Ovary (tissue), 9 donors: ENCODE results near the gene TMEM45A. TPM values are rescaled to one million over a fixed set of nuclear protein-coding genes. Genes with fewer than 3 reads are reported as not detected.

Experiments used
- DNase-seq, 5 donors: peaks; one replicate each; pipeline ENCODE4 v3.0.0-alpha.2; 2019 to 2020
- H3K27ac ChIP-seq, 2 donors: fragments of 200-600 bp; one replicate each; pipeline versions ENCODE4 v1.5.1 to v1.8.0; 2019 to 2022
- H3K27me3 ChIP-seq: fragments of 200-600 bp; one replicate; pipeline ENCODE4 v1.8.0; 2022
- H3K36me3 ChIP-seq: fragments of 200-600 bp; sonication (generic); one replicate; pipeline ENCODE4 v1.5.1; 2019
- H3K4me1 ChIP-seq: one replicate; pipeline ENCODE4 v1.8.1; 2013; ENCODE audit warnings: mild to moderate bottlenecking, moderate library complexity; ENCODE audit not compliant: insufficient read depth
- H3K4me3 ChIP-seq: fragments of 200-600 bp; sonication (generic); one replicate; pipeline ENCODE4 v1.5.1; 2017
- H3K9me3 ChIP-seq, 2 donors: fragments of 200-600 bp in 1 of 2; sonication (generic) in 1 of 2; one replicate each; pipeline versions ENCODE4 v1.5.1 to v1.8.1; 2013 to 2019; ENCODE audit warnings: mild to moderate bottlenecking in 1 of 2, moderate library complexity in 1 of 2
- EP300 ChIP-seq: sonication (generic); formaldehyde crosslinking; IDR thresholded peaks from one replicate; pipeline ENCODE4 v1.6.1; 2017; ENCODE audit warnings: antibody characterized with exemption
- POLR2A ChIP-seq: fragments of 450-650 bp; IDR thresholded peaks from one replicate; pipeline ENCODE4 v1.6.1; 2017; ENCODE audit warnings: antibody characterized with exemption, mild to moderate bottlenecking, moderate library complexity
- WGBS, 3 donors: extraction: QIAGEN DNeasy Blood & Tissue Kit in 1 of 3; methylation state at CpG; one replicate each; pipeline versions ENCODE4 v1.1.5 to v1.1.7; 2013 to 2017; 5-methylcytosine and 5-hydroxymethylcytosine counted together
- intact Hi-C, 4 donors: fragments of 100-400 bp; cut with DNase I; formaldehyde crosslinking; loops; one replicate each; pipeline versions ENCODE4 v1.11.0 to v1.15.1; 2022 to 2023
- polyA plus RNA-seq, 2 donors: library from polyadenylated mRNA; stranded (reverse); fragments of 200-250 nt in 1 of 2; fragments of 350-450 nt in 1 of 2; fragmentation: Illumina TruSeq in 1 of 2; extraction: RNeasy Lipid Tissue Mini Kit (QIAGEN cat#74804) in 1 of 2; gene quantifications; one replicate each; pipeline ENCODE4 v1.2.3, GENCODE V29; 2013 to 2014
- total RNA-seq, 7 donors: library from RNA; depleted of rRNA in 2 of 7; stranded (reverse); fragments of >200 nt in 2 of 7; fragmentation: NEBNext Ultra II Directional in 3 of 7; extraction: Animal tissue kit (Norgen Biotek cat#: 25700) in 3 of 7; gene quantifications; one replicate each; pipeline versions ENCODE4 v1.1.0 to v1.2.4, GENCODE V29; 2016 to 2023
- TF ChIP-seq, protein P1 (sequence below), 3 donors: fragments of 450-650 bp in 2 of 3; fragments of 200-600 bp in 1 of 3; IDR thresholded peaks; one replicate each; pipeline versions ENCODE4 v1.5.1 to v1.8.0; 2016 to 2022; ENCODE audit warnings: antibody characterized with exemption in 3 of 3, mild to moderate bottlenecking in 1 of 3
- donor health status: DM: no; HTN: no; CAD: no; lungs with moderate emphysema.
- donor health status: DM: no; HTN: no; CAD: no.
- donor health status: Bipolar disorder and iron deficiency.
- donor health status: DM: yes; HTN: yes; CAD: no.
- donor health status: DM: no; HTN: no; CAD: no.
- donor health status: DM: yes; HTN: yes; CAD: no.

Gene TMEM45A
- total and polyA plus RNA-seq, 9 donors = 6.1 to 72.0 (median 9.1) TPM

DNA sequence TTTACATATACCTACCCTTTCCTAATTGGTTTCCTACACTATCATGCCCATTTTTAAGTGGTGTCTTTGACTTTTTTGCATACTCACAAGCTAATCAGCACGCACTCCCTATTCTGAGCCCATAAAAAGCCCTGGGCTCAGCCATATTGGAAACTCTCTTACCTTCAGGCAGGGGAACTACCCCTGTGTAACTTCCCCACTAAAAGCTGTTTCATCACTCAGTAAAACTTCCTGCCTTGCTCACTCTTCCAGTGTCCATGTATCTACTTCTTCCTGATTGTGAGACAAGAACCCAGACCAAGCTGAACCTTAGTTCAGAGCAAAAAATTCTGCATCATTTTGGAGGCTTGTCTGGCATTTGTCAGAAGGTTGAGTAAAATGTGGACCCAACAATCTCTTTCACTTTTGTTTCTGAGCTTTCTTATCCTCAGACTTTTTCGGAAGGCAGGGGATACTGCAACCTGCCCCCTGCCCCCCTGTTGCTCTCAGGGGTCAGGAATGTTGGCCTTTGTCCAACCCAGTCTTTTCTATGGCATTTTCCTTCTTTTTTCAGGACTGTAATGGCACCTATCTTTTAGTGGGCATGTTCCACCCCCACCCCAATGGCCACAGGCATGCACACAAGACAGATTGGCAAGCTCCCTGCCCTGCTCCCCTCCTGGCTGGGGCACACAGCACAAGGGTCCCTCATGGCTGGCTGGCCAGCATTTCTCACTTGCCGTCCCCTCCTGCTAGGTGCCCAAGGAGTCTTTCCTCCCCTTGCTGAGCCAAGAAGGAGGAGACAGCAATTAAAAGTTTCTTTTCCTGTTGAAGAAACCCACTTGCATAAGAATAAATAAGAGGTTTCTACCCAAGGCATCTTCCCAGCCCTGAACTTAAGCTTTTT, 26.3 kb upstream of the TMEM45A start:
- no peaks in the 10 kb centered on the region for H3K9me3 ChIP-seq
- no peak for DNase-seq
- 73 to 78% (median 75%) methylated on average over 3 of the region's 3 CpGs for WGBS, 3 donors
- H3K36me3 ChIP-seq = no peaks in the 10 kb centered on the region
- no peaks in the 10 kb centered on the region for H3K4me1 ChIP-seq
- H3K27me3 ChIP-seq = no peaks in the 10 kb centered on the region
- TF ChIP-seq, protein P1, sequence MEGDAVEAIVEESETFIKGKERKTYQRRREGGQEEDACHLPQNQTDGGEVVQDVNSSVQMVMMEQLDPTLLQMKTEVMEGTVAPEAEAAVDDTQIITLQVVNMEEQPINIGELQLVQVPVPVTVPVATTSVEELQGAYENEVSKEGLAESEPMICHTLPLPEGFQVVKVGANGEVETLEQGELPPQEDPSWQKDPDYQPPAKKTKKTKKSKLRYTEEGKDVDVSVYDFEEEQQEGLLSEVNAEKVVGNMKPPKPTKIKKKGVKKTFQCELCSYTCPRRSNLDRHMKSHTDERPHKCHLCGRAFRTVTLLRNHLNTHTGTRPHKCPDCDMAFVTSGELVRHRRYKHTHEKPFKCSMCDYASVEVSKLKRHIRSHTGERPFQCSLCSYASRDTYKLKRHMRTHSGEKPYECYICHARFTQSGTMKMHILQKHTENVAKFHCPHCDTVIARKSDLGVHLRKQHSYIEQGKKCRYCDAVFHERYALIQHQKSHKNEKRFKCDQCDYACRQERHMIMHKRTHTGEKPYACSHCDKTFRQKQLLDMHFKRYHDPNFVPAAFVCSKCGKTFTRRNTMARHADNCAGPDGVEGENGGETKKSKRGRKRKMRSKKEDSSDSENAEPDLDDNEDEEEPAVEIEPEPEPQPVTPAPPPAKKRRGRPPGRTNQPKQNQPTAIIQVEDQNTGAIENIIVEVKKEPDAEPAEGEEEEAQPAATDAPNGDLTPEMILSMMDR (IDR thresholded peaks at IDR 0.05) = no peak
- TF ChIP-seq EP300 = no peak
- intact Hi-C loops = no loop called here
- H3K27ac ChIP-seq = no peak overlapping the region
- no peak overlapping the region for H3K4me3 ChIP-seq

DNA sequence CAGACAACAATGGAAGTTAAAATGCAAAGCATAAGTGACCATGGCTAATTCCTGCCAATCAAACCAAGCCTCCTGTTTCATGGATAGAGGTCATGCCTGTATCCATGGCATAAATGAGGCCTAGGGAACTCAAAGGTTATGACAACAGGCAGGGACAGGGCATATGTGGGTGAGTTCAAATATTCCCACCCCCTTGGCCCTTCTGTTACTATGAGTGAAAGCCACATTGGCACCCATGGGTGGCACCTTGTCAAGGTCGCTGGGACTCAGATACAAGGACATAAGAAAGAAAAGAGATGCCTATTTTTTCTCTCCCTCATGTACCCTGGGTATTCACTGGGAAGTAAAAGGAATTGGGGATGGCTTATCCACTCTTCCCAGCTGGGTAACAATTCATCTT, 25.3 kb upstream of the TMEM45A start:
- no peak for DNase-seq
- WGBS, 3 donors = 85 to 97% (median 96%) methylated on average over 1 of the region's 1 CpG
- TF ChIP-seq POLR2A = no peak
- no peak for TF ChIP-seq EP300
- TF ChIP-seq, protein P1 (IDR thresholded peaks at IDR 0.05) = no peak
- no peak overlapping the region for H3K27ac ChIP-seq
- H3K9me3 ChIP-seq = no peaks in the 10 kb centered on the region
- intact Hi-C loops = no loop called here
- H3K4me3 ChIP-seq = no peak overlapping the region
- H3K36me3 ChIP-seq = no peaks in the 10 kb centered on the region
- H3K4me1 ChIP-seq = no peaks in the 10 kb centered on the region
- no peaks in the 10 kb centered on the region for H3K27me3 ChIP-seq

DNA sequence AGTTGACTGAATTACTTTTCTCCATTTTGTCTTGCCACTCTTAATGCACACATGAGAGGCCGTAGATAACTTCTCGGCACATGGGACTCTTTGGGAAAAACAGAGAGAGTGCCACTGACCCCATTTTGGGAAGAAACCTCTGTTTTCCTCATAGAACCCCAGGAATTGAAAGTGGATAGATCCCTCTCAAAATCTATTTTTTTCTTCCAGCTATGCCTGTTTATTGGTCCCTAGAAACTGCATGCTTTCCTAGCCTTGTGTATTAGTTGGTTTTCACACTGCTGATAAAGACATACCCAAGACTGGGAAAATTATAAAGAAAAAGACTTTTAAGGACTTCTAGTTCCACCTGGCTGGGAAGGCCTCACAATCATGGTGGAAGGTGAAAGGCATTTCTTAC, 23.7 kb upstream of the TMEM45A start:
- Histone ChIP-seq H3K27ac (no peak overlapping the region), H3K27me3 (no peaks in the 10 kb centered on the region), H3K4me1 (no peaks in the 10 kb centered on the region), H3K36me3 (no peaks in the 10 kb centered on the region), H3K9me3 (no peaks in the 10 kb centered on the region), H3K4me3 (no peak overlapping the region)
- no peak for DNase-seq
- WGBS, 3 donors = 95 to 100% (median 96%) methylated on average over 2 of the region's 2 CpGs
- TF ChIP-seq, protein P1 (IDR thresholded peaks at IDR 0.05) = no peak
- TF ChIP-seq EP300 (no peak), POLR2A (no peak)
- intact Hi-C loops = no loop called here

DNA sequence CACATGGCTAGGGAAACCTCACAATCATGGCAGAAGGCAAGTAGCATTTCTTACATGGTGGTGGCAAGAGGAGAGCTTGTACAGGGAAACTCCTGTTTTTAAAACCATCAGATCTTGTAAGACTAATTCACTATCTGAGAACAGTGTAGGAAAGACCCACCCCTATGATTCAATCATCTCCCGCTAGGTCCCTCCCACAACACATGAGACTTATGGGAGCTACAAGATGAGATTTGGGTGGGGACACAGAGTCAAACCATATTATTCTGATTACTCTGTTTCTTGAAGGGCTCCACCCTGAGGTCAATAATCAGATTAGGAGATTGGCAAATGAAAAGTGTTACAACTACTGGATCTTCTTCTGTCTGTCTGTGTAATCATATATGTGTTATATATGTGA, 21.5 kb upstream of the TMEM45A start:
- Histone ChIP-seq H3K4me3 (no peak overlapping the region), H3K27me3 (no peaks in the 10 kb centered on the region), H3K4me1 (no peaks in the 10 kb centered on the region), H3K36me3 (no peaks in the 10 kb centered on the region), H3K27ac (no peak overlapping the region), H3K9me3 (no peaks in the 10 kb centered on the region)
- WGBS, 3 donors = 95 to 100% (median 96%) methylated on average over 1 of the region's 1 CpG
- intact Hi-C loops = no loop called here
- DNase-seq = no peak
- TF ChIP-seq POLR2A (no peak), EP300 (no peak)
- TF ChIP-seq, protein P1 (IDR thresholded peaks at IDR 0.05) = no peak
